Endothelial cell of umbilical vein (primary cell): ENCODE measurements around the gene OTOS.

Source experiments
- CTCF ChIP-seq, 2 donors: IDR thresholded peaks; 1 replicate in 1 of 2; 2 replicates in 1 of 2; pipeline ENCODE4 v1.5.1; 2011; ENCODE audit warnings: low read length in 2 of 2, mild to moderate bottlenecking in 2 of 2, moderate library complexity in 2 of 2, control low read depth in 1 of 2, inconsistent platforms in 1 of 2, low read depth in 1 of 2; ENCODE audit not compliant: insufficient read depth in 1 of 2; ENCODE audit errors: extremely low read depth in 1 of 2
- POLR2A ChIP-seq: IDR thresholded peaks from 2 replicates; pipeline ENCODE4 v1.6.1; 2012; ENCODE audit warnings: low read depth, mild to moderate bottlenecking, control low read depth, low read length

GRCh38 chr2:240189686-240190085 lies 49.2 kb upstream of the OTOS start:
- TF ChIP-seq CTCF (IDR thresholded peaks at IDR 0.05; ENCODE audit: extremely low read depth in 1 of 2, insufficient read depth in 1 of 2, low read depth in 1 of 2, low read length in 2 of 2) (no peak), POLR2A (no peak)
